ENCODE data around the gene OR52E4.

The OR52E4 gene

DNA sequence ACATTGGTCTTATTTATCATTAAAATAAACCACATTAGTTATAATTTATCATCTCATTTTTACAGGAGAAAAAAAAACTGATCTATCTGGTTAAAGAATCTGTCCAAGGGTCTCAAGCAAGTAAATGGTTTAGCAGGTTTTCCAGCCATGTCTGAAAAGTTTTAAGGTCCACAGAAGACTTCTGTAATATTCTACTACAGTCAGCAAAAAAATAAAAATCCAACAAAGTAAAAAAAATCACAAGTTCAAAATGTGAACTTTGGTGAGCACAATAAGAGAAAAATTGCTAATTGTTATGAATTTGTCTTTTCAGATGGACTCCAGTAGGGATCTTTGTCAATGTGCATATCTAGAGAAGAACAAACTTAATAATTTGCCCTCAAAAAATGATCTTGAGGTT, 1.3 kb downstream of the OR52E4 start (continued):
- TF ChIP-seq, protein P1, sequence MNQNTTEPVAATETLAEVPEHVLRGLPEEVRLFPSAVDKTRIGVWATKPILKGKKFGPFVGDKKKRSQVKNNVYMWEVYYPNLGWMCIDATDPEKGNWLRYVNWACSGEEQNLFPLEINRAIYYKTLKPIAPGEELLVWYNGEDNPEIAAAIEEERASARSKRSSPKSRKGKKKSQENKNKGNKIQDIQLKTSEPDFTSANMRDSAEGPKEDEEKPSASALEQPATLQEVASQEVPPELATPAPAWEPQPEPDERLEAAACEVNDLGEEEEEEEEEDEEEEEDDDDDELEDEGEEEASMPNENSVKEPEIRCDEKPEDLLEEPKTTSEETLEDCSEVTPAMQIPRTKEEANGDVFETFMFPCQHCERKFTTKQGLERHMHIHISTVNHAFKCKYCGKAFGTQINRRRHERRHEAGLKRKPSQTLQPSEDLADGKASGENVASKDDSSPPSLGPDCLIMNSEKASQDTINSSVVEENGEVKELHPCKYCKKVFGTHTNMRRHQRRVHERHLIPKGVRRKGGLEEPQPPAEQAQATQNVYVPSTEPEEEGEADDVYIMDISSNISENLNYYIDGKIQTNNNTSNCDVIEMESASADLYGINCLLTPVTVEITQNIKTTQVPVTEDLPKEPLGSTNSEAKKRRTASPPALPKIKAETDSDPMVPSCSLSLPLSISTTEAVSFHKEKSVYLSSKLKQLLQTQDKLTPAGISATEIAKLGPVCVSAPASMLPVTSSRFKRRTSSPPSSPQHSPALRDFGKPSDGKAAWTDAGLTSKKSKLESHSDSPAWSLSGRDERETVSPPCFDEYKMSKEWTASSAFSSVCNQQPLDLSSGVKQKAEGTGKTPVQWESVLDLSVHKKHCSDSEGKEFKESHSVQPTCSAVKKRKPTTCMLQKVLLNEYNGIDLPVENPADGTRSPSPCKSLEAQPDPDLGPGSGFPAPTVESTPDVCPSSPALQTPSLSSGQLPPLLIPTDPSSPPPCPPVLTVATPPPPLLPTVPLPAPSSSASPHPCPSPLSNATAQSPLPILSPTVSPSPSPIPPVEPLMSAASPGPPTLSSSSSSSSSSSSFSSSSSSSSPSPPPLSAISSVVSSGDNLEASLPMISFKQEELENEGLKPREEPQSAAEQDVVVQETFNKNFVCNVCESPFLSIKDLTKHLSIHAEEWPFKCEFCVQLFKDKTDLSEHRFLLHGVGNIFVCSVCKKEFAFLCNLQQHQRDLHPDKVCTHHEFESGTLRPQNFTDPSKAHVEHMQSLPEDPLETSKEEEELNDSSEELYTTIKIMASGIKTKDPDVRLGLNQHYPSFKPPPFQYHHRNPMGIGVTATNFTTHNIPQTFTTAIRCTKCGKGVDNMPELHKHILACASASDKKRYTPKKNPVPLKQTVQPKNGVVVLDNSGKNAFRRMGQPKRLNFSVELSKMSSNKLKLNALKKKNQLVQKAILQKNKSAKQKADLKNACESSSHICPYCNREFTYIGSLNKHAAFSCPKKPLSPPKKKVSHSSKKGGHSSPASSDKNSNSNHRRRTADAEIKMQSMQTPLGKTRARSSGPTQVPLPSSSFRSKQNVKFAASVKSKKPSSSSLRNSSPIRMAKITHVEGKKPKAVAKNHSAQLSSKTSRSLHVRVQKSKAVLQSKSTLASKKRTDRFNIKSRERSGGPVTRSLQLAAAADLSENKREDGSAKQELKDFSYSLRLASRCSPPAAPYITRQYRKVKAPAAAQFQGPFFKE (tag by site-specific recombination; IDR thresholded peaks at IDR 0.05; ENCODE audit: borderline replicate concordance), result no peak
- TF ChIP-seq SALL2 (tag by site-specific recombination; IDR thresholded peaks at IDR 0.05; ENCODE audit: borderline replicate concordance) (no peak), WT1 (tag by site-specific recombination; IDR thresholded peaks at IDR 0.05) (no peak), ZNF426 (tag by site-specific recombination; IDR thresholded peaks at IDR 0.05) (no peak), HOXA7 (CRISPR knock-in tag; IDR thresholded peaks at IDR 0.05; ENCODE audit: borderline replicate concordance) (no peak), ZNF184 (tag by site-specific recombination; IDR thresholded peaks at IDR 0.05) (no peak), ZNF701 (tag by site-specific recombination; IDR thresholded peaks at IDR 0.05) (no peak)
- TF ChIP-seq, protein P2, sequence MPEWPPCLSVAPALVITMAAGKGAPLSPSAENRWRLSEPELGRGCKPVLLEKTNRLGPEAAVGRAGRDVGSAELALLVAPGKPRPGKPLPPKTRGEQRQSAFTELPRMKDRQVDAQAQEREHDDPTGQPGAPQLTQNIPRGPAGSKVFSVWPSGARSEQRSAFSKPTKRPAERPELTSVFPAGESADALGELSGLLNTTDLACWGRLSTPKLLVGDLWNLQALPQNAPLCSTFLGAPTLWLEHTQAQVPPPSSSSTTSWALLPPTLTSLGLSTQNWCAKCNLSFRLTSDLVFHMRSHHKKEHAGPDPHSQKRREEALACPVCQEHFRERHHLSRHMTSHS (tag by site-specific recombination; IDR thresholded peaks at IDR 0.05), result no peak
- TF ChIP-seq, protein P3, sequence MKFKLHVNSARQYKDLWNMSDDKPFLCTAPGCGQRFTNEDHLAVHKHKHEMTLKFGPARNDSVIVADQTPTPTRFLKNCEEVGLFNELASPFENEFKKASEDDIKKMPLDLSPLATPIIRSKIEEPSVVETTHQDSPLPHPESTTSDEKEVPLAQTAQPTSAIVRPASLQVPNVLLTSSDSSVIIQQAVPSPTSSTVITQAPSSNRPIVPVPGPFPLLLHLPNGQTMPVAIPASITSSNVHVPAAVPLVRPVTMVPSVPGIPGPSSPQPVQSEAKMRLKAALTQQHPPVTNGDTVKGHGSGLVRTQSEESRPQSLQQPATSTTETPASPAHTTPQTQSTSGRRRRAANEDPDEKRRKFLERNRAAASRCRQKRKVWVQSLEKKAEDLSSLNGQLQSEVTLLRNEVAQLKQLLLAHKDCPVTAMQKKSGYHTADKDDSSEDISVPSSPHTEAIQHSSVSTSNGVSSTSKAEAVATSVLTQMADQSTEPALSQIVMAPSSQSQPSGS (tag by site-specific recombination; IDR thresholded peaks at IDR 0.05; ENCODE audit: low read depth), result no peak

DNA sequence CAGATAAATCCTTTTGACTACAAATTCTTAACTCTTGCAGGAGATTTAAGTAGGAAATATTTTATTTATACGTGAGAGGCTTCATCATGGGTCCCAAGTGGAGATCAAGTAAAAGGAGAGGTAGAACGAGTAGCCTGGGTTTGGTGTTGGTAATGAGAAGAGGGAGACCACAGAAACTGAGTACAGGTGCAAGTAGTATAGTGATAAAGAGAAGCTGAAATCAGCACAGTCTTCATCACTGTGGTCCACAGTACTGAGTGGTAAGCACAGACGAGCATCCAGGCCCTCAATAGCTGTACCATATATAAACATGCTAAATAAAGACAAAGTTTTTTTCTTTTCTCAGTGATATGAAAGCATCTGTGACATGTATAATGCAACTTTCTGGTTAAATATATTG, 6.7 kb downstream of the OR52E4 start:
- POLR2A ChIA-PET, result no interaction called here
- H3K36me3 ChIP-seq (ENCODE audit: control insufficient read depth in 2 of 2, insufficient read depth in 1 of 2, low read length in 2 of 2), result no peaks in the 10 kb centered on the region
- TF ChIP-seq ZNF184 (tag by site-specific recombination; IDR thresholded peaks at IDR 0.05), result no peak
- TF ChIP-seq ZNF335 (tag by site-specific recombination; conservative IDR thresholded peaks at IDR 0.05), result no peak
- TF ChIP-seq MZF1 (tag by site-specific recombination; IDR thresholded peaks at IDR 0.05; ENCODE audit: borderline replicate concordance), result no peak
- no peak for TF ChIP-seq ZNF174 (tag by site-specific recombination; IDR thresholded peaks at IDR 0.05)
- TF ChIP-seq ZNF626 (tag by site-specific recombination; IDR thresholded peaks at IDR 0.05), result no peak
- TF ChIP-seq, protein P4, sequence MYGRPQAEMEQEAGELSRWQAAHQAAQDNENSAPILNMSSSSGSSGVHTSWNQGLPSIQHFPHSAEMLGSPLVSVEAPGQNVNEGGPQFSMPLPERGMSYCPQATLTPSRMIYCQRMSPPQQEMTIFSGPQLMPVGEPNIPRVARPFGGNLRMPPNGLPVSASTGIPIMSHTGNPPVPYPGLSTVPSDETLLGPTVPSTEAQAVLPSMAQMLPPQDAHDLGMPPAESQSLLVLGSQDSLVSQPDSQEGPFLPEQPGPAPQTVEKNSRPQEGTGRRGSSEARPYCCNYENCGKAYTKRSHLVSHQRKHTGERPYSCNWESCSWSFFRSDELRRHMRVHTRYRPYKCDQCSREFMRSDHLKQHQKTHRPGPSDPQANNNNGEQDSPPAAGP (tag by site-specific recombination; IDR thresholded peaks at IDR 0.05), result no peak
- no peak for TF ChIP-seq ZEB2 (tag by site-specific recombination; IDR thresholded peaks at IDR 0.05)
- no peak for TF ChIP-seq ZNF214 (tag by site-specific recombination; IDR thresholded peaks at IDR 0.05; ENCODE audit: borderline replicate concordance)
- no peak for TF ChIP-seq SP3 (tag by site-specific recombination; IDR thresholded peaks at IDR 0.05)
- no peak for TF ChIP-seq ZNF600 (tag by site-specific recombination; IDR thresholded peaks at IDR 0.05)
- CTCF ChIA-PET, result no interaction called here
- H3K9me3 ChIP-seq (ENCODE audit: control insufficient read depth, insufficient read depth, low read depth, low read length), result no peaks in the 10 kb centered on the region
- H3K4me3 ChIP-seq (ENCODE audit: low read depth, low read length), result no peak overlapping the region
- no peaks in the 10 kb centered on the region for H3K4me1 ChIP-seq (ENCODE audit: control insufficient read depth, insufficient read depth, low read length)
- no peak overlapping the region for H3K27ac ChIP-seq (ENCODE audit: extremely low read depth, low read depth, low read length)

All from HEK293 (cell line).